CD4-positive, CD25-positive, alpha-beta regulatory T cell (primary cell): ENCODE data around the gene MAB21L3. TPM values are rescaled to one million over a fixed set of nuclear protein-coding genes. Genes with fewer than 3 reads are reported as not detected.

Source experiments
- ATAC-seq, 2 donors: fragments of 150-1000 bp; cut with Tn5 transposase; one replicate each; pipeline ENCODE4 v1.10.0; 2021; ENCODE audit warnings: low read depth in 2 of 2, moderate number of reproducible peaks in 2 of 2, moderate library complexity in 1 of 2
- DNase-seq, 3 donors: peaks; one replicate each; pipeline versions ENCODE4 v3.0.0 to v3.0.0-alpha.2; 2012 to 2022; ENCODE audit warnings: mixed read lengths in 1 of 3
- H3K27ac ChIP-seq: one replicate; pipeline ENCODE4 v1.7.0; 2013; ENCODE audit warnings: mild to moderate bottlenecking, low read length; ENCODE audit not compliant: insufficient read depth, poor library complexity, severe bottlenecking
- H3K27me3 ChIP-seq: one replicate; pipeline ENCODE4 v1.7.0; 2013; ENCODE audit warnings: low read length; ENCODE audit not compliant: control insufficient read depth, insufficient read depth
- H3K36me3 ChIP-seq: one replicate; pipeline ENCODE4 v1.7.0; 2013; ENCODE audit warnings: mild to moderate bottlenecking, low read length, moderate library complexity; ENCODE audit not compliant: control insufficient read depth, insufficient read depth
- H3K4me1 ChIP-seq: 2 replicates; pipeline ENCODE4 v1.7.0; 2013; ENCODE audit warnings: mild to moderate bottlenecking, low read length; ENCODE audit not compliant: insufficient read depth, control insufficient read depth, poor library complexity, severe bottlenecking
- H3K4me3 ChIP-seq: one replicate; pipeline ENCODE4 v1.7.0; 2013; ENCODE audit warnings: low read depth, mild to moderate bottlenecking, low read length, moderate library complexity
- H3K9me3 ChIP-seq, 2 experiments: 1 replicate in 1 of 2; 2 replicates in 1 of 2; pipeline ENCODE4 v1.7.0; 2013; ENCODE audit warnings: low read length in 2 of 2, mild to moderate bottlenecking in 1 of 2, moderate library complexity in 1 of 2; ENCODE audit not compliant: control insufficient read depth in 2 of 2
- H3K27ac Mint-ChIP-seq, 3 donors: one replicate each; pipeline ENCODE4 v1.8.0; 2020 to 2022; ENCODE audit warnings: mild to moderate bottlenecking in 3 of 3, mixed read lengths in 3 of 3, moderate library complexity in 2 of 3
- H3K27me3 Mint-ChIP-seq: one replicate; pipeline ENCODE4 v1.8.0; 2022; ENCODE audit warnings: mild to moderate bottlenecking, mixed read lengths
- H3K36me3 Mint-ChIP-seq: one replicate; pipeline ENCODE4 v1.8.0; 2020; ENCODE audit warnings: mixed read lengths
- H3K4me1 Mint-ChIP-seq, 4 donors: one replicate each; pipeline ENCODE4 v1.8.0; 2020 to 2022; ENCODE audit warnings: mixed read lengths in 4 of 4, mild to moderate bottlenecking in 1 of 4
- H3K4me3 Mint-ChIP-seq, 4 donors: one replicate each; pipeline ENCODE4 v1.8.0; 2020 to 2022; ENCODE audit warnings: mild to moderate bottlenecking in 4 of 4, mixed read lengths in 4 of 4, moderate library complexity in 3 of 4
- H3K9me3 Mint-ChIP-seq, 7 donors: one replicate each; pipeline ENCODE4 v1.8.0; 2020 to 2022; ENCODE audit warnings: mixed read lengths in 7 of 7, mild to moderate bottlenecking in 3 of 7, moderate library complexity in 2 of 7
- polyA plus RNA-seq, 4 donors: library from polyadenylated mRNA; unstranded; fragments of 300-500 nt; fragmentation: Illumina TruSeq; gene quantifications; one replicate each; pipeline ENCODE4 v1.2.3, GENCODE V29; 2021
- total RNA-seq: library from RNA; stranded (reverse); gene quantifications from one replicate; pipeline ENCODE4 v1.2.3, GENCODE V29; 2022

MAB21L3 gene
- total and polyA plus RNA-seq, 5 donors from 2014 or later: not detected

DNA sequence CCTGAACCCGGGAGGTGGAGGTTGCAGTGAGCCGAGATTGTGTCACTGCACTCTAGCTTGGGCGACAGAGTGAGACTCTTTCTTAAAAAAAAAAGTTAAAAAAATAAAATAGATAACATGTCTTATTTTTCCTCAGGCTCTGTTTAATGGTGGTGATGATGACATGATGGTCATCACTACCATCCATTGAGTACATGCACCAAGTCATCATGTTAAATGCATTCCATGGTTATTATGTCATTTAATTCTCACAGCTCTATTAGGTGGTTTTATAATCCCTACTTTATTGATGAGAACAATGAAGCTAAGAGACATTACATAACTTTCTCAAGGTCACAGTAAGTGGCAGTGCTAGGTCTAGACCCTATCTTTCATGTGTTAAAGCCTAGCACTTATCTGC lies 34.4 kb upstream of the MAB21L3 start:
- Histone ChIP-seq H3K27ac (no peak overlapping the region), H3K9me3 (no peaks in the 10 kb centered on the region), H3K4me3 (no peak overlapping the region), H3K4me1 (no peaks in the 10 kb centered on the region), H3K27me3 (peaks cover 5% of the 10 kb centered on the region), H3K36me3 (no peaks in the 10 kb centered on the region)
- no peak for ATAC-seq
- Mint-ChIP-seq H3K27me3 (peaks cover 23% of the 10 kb centered on the region), H3K4me3 (no peak overlapping the region), H3K27ac (no peak overlapping the region), H3K4me1 (no peaks in the 10 kb centered on the region), H3K36me3 (no peaks in the 10 kb centered on the region), H3K9me3 (peaks cover 0 to 4% (median 0%) of the 10 kb centered on the region in 7 donors)
- DNase-seq: no peak

DNA sequence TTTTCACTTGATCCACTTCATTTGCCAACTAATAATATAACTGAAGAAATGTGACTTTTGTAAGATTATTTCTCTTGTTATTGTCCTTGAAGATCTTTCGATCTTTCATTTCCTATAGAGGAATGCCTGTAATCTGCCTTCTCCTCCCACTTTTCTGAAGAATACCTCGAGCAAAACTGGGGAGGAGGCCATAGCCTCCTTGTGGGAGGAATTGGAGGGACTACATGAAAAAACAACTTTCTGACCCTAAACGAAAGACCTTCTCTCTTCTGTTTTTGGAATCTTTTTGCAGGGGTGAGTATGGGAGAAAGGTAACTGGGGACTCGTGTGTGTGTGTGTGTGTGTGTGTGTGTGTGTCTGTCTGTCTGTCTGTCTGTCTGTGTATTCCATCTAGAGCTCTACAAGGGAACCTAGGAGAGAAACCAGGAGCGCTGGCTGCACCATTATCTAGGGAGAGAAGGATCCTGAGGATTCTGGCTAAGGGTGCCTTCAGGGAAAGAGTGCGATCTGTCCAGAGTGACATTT lies 32.4 kb upstream of the MAB21L3 start:
- no peak overlapping the region for H3K27ac Mint-ChIP-seq
- no peaks in the 10 kb centered on the region for H3K36me3 ChIP-seq
- no peaks in the 10 kb centered on the region for H3K36me3 Mint-ChIP-seq
- DNase-seq (no peak), ATAC-seq (no peak)
- H3K4me1 ChIP-seq: no peaks in the 10 kb centered on the region
- no peak overlapping the region for H3K4me3 Mint-ChIP-seq
- H3K27me3 Mint-ChIP-seq: peaks cover 22% of the 10 kb centered on the region
- no peak overlapping the region for H3K4me3 ChIP-seq
- peaks cover 3% of the 10 kb centered on the region for H3K27me3 ChIP-seq
- no peaks in the 10 kb centered on the region for H3K9me3 ChIP-seq
- H3K9me3 Mint-ChIP-seq: peaks cover 0 to 4% (median 0%) of the 10 kb centered on the region in 7 donors
- no peak overlapping the region for H3K27ac ChIP-seq
- no peaks in the 10 kb centered on the region for H3K4me1 Mint-ChIP-seq

DNA sequence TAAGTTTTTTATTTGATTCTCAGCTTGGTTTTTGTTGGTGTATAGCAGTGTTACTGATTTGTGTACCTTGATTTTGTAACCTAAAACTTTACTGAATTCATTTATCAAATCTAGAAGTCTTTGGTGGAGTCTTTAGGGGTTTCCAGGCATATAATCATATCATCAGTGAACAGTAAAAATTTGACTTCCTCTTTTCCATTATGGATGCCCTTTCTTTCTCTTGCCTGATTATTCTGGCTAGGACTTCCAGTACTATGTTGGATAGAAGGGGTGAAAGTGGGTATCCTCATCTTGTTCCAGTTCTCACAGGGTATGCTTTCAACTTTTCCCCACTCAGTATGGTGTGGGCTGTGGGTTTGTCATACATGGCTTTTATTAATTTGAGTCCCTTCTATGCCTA lies 23.6 kb upstream of the MAB21L3 start:
- H3K4me1 Mint-ChIP-seq: no peaks in the 10 kb centered on the region
- Histone ChIP-seq H3K4me3 (no peak overlapping the region), H3K27me3 (no peaks in the 10 kb centered on the region), H3K27ac (no peak overlapping the region), H3K4me1 (no peaks in the 10 kb centered on the region), H3K9me3 (peaks cover 13 to 22% of the 10 kb centered on the region in 2 experiments), H3K36me3 (no peaks in the 10 kb centered on the region)
- peaks cover 0 to 30% (median 21%) of the 10 kb centered on the region in 7 donors for H3K9me3 Mint-ChIP-seq
- H3K4me3 Mint-ChIP-seq: no peak overlapping the region
- ATAC-seq (no peak), DNase-seq (no peak)
- H3K27me3 Mint-ChIP-seq: peaks cover 29% of the 10 kb centered on the region
- no peaks in the 10 kb centered on the region for H3K36me3 Mint-ChIP-seq
- H3K27ac Mint-ChIP-seq: no peak overlapping the region

DNA sequence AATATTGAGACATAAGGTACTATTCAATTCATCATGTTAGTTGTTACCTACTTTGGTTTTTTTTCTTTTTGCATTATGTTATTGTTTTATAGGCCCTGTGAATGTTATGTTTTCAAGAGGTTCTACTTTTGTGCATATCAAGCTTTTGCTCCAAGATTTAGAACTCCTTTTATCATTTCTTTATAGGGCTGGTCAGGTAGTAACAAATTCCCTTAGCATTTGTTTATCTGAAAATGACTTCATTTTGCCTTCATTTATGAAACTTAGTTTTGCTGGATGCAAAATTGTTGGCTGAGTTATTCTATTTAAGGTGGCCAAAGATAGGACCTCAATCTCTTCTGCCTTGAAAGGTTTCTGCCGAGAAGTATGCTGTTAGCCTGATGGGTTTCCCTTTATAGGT lies 21.3 kb upstream of the MAB21L3 start:
- Histone ChIP-seq H3K9me3 (peaks cover 13 to 22% of the 10 kb centered on the region in 2 experiments), H3K27ac (no peak overlapping the region), H3K4me3 (no peak overlapping the region), H3K27me3 (no peaks in the 10 kb centered on the region), H3K4me1 (no peaks in the 10 kb centered on the region), H3K36me3 (no peaks in the 10 kb centered on the region)
- H3K4me3 Mint-ChIP-seq: no peak overlapping the region
- ATAC-seq: no peak
- H3K27me3 Mint-ChIP-seq: peaks cover 39% of the 10 kb centered on the region
- no peaks in the 10 kb centered on the region for H3K36me3 Mint-ChIP-seq
- peaks cover 3 to 34% (median 21%) of the 10 kb centered on the region in 7 donors for H3K9me3 Mint-ChIP-seq
- no peak overlapping the region for H3K27ac Mint-ChIP-seq
- no peaks in the 10 kb centered on the region for H3K4me1 Mint-ChIP-seq
- DNase-seq: no peak

DNA sequence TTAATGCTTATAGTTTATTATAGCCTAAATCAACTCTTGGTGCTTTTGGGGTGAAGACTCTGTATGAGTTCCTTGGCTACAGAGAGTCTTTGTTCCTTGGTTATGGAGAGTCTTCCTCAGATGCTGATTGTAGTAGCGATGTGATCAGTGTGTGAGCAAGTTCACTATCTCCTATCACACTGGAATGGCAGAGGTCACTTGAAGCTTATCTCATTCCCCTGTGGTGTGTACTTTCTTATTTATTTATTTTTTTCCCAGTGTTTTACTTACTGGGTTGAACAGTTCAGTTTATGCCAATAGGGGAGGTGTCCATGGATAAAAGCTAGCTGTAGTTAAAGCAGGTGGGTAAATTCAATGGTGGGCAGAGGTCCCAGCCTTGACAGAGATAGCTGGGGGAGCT lies 20.1 kb upstream of the MAB21L3 start:
- no peak overlapping the region for H3K27ac Mint-ChIP-seq
- Histone ChIP-seq H3K4me3 (no peak overlapping the region), H3K27me3 (no peaks in the 10 kb centered on the region), H3K4me1 (no peaks in the 10 kb centered on the region), H3K9me3 (peaks cover 20 to 29% of the 10 kb centered on the region in 2 experiments), H3K27ac (no peak overlapping the region), H3K36me3 (no peaks in the 10 kb centered on the region)
- ATAC-seq (no peak), DNase-seq (no peak)
- no peak overlapping the region for H3K4me3 Mint-ChIP-seq
- no peaks in the 10 kb centered on the region for H3K36me3 Mint-ChIP-seq
- peaks cover 42% of the 10 kb centered on the region for H3K27me3 Mint-ChIP-seq
- peaks cover 3 to 36% (median 20%) of the 10 kb centered on the region in 7 donors for H3K9me3 Mint-ChIP-seq
- no peaks in the 10 kb centered on the region for H3K4me1 Mint-ChIP-seq

DNA sequence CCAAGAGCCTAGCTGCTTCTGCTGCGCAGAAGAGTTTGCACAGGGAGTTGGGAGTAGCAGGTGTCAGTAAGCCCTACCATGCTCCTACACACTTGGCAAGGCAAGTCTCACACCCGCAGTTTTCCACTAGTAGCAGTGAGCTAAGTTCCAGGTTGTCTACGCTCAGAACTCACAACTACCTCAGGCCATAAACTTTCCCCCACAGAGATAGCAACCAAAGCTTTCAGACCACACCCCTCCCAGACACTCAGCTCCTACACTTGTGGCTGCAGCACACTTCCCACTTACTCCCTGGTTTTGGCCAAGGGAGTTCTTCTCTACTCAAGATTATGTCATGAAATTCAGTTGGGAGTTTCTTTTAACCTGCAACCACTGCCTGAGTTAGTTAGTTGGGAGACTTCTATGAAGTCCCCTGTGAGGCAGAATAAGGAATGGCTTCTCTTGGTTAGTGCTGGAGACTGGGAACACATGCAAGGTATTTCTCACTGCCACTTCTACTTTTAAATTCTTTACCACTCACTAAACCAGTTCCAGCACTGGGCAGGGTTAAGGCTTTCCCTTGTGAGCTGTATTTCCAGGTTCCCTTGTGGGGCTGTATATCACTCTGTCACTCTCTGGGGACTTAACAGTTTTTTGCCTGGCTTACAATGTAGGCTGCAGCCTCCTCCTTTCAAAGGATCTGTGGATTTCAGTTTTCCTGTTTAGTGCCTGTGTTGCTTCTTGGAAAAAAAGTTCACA lies 18.3 kb upstream of the MAB21L3 start:
- H3K4me1 Mint-ChIP-seq: no peaks in the 10 kb centered on the region
- H3K4me3 Mint-ChIP-seq: no peak overlapping the region
- H3K36me3 ChIP-seq: no peaks in the 10 kb centered on the region

DNA sequence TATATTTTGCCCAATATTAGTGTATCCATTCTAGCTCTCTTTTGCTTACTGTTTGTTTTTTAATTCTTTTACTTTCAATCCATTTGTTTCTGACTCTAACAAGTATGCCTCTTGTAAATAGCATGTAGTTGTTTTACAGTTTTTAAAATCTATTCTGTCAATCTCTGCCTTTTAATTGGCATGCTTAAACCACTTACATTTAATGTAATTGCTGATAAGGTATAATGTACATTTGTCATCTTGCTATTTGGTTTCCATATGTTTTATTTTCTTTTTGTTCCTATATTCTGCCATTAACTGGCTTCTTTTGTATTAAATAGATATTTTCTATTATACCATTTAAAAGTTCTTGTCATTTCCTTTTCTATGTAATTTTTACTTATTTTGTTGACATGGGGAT lies 16.2 kb upstream of the MAB21L3 start:
- no peak overlapping the region for H3K27ac Mint-ChIP-seq
- H3K36me3 ChIP-seq: no peaks in the 10 kb centered on the region
- no peak overlapping the region for H3K4me3 Mint-ChIP-seq
- H3K4me1 Mint-ChIP-seq: no peaks in the 10 kb centered on the region
- H3K4me3 ChIP-seq: no peak overlapping the region
- H3K9me3 Mint-ChIP-seq: peaks cover 4 to 22% (median 13%) of the 10 kb centered on the region in 7 donors
- no peaks in the 10 kb centered on the region for H3K36me3 Mint-ChIP-seq
- H3K27ac ChIP-seq: no peak overlapping the region
- peaks cover 22 to 23% of the 10 kb centered on the region in 2 experiments for H3K9me3 ChIP-seq
- H3K27me3 Mint-ChIP-seq: peaks cover 37% of the 10 kb centered on the region
- ATAC-seq (no peak), DNase-seq (no peak)
- no peaks in the 10 kb centered on the region for H3K4me1 ChIP-seq
- H3K27me3 ChIP-seq: peaks cover 4% of the 10 kb centered on the region

More for the DNA sequence above, 18.3 kb upstream of the MAB21L3 start:
- no peak for DNase-seq
- Mint-ChIP-seq H3K9me3 (peaks cover 5 to 35% (median 18%) of the 10 kb centered on the region in 7 donors), H3K27me3 (peaks cover 43% of the 10 kb centered on the region), H3K36me3 (no peaks in the 10 kb centered on the region), H3K27ac (no peak overlapping the region)
- Histone ChIP-seq H3K27me3 (peaks cover 2% of the 10 kb centered on the region), H3K9me3 (peaks cover 32 to 33% of the 10 kb centered on the region in 2 experiments), H3K4me3 (no peak overlapping the region), H3K4me1 (no peaks in the 10 kb centered on the region), H3K27ac (no peak overlapping the region)
- ATAC-seq: no peak
